ENCODE measurements around the gene POR.

- TF ChIP-seq CTCF (IDR thresholded peaks at IDR 0.05) (no peak), POLR2A (IDR thresholded peaks at IDR 0.05) (no peak)
Measured at GRCh38 chr7:76002139-76002538, 87.2 kb downstream of the POR start.

All from uterus (tissue), 2 donors.